Measurements from ENCODE around the gene SELENOH.

The SELENOH gene

DNA sequence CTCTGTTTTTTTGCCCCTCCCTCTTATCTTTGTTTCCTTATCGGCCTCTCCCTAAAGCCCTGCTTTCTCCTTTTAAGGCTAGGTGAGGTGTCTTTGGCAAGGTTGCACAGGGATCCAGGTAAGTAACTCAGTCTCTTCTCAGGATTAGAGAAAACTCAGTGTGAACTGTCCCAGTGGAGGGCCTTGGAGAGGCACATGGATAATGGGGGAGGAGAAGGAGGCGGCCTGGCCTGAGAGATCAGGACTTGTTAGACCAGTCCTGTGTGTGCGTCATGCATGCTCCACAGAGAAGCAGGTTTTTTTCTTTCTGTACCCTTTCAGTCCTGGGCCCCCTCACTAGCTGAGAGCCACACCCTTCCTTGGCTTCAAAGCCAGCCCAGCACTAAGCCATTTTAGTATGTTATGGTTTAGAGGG lies 40.2 kb downstream of the SELENOH start:
- DNase-seq (ENCODE audit: low read depth): no peak

DNA sequence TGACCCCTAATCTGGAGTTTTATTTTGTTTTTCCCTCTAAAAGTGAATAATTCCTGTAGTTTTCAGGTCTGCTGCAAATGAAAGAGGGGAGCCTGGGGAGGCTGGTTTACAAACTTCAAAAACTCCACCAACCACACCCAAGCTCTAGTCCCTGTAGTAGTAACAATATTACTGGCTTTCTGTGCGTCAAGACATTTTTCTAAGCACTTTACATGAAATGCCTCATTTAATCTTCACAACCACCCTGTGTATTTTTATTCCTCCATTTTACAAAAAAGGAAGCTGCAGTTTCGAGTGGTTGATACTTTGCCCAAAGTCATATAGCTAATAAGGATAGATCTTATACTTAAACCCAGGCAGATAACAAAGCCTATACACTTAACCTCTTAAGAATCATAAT lies 43.8 kb downstream of the SELENOH start:
- DNase-seq (ENCODE audit: low read depth): no peak

- no peak for DNase-seq (ENCODE audit: low read depth)
These were observed 45.1 kb downstream of the SELENOH start for GRCh38 chr11:57786436-57786835.

DNA sequence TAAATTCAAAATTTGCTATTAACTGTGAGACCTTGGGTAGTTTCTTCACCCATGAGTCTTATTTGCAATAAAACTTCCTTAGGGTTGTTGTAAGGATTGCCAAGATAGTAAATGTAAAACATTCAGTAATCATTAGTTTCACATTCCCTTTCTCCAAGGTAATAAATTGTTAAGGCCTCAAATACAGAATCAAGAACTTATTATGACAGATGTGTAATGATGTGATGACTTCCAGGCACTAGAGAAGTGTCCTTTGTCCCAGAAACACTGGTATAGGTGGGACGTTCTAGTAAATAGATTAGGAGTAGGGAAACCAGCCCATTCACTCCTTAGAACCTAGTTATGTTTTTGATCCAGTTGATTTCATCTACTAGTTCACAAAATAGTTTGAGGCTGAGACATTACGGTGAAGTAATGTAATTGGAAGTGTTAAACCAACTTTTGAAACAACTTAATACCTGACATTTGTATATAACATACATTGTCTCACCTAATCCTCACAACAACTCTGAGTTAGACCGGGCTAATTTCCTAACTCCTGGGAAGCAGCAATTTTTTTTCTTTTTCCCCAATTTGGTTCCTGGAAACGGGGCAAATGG lies 45.8 kb downstream of the SELENOH start:
- DNase-seq (ENCODE audit: low read depth): no peak

DNA sequence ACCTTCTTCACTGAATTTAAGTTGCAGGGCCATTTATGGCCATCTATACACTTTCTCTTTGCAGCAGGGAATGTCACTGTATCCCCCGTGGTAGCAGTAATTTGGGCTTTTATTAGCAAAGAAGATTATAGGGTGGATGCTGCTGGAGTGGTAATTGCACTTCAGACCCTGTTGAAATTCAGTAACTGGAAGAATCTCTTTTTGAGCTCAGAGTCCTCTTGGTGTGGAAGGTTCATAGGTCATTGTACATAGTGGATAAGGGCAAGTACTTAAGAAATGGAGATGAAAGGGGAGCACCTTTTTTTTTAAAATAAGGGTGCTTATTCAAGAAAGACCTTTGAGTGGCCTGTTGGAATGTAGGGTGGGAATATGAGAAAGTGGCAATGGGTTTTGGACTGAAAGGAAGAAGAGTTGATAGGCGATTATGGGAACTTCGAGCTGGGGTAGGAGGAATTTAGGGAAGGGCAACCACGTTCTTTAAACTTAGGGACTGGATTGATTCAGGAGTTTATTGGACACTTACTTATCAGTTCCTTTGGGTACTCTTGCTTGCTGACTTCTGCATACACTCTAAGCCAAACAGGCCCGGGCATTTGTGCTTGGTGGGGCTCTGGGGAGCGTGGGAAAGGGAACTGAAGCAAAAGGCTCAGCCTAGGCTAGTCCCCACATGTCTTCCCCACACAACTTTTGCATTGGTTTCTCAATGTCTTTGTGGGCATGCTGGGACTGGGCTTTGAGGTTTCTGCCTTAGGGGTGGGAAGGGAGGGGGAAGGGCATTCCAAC lies 46.8 kb downstream of the SELENOH start:
- no peak for DNase-seq (ENCODE audit: low read depth)

DNA sequence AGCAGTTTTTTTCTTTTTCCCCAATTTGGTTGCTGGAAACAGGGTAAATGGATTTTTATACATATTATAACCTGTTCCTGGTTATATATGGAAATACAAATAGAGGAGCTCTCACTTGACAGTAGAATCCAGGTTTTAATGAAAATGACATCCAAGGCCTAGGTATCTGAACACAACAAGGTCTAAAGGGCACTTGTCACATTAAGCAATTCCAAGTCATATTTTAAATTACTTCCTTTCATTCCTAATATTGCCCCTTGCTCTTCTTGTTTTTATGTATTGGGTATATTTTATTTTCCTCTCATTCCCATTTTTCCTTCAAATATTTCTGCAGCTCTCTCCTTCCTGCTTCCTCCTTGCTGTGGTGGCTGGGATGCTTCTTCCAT lies 47.4 kb downstream of the SELENOH start:
- no peak for DNase-seq (ENCODE audit: low read depth)

GRCh38 chr11:57791321-57792059 lies 50.2 kb downstream of the SELENOH start:
- no peak for DNase-seq (ENCODE audit: low read depth)

DNA sequence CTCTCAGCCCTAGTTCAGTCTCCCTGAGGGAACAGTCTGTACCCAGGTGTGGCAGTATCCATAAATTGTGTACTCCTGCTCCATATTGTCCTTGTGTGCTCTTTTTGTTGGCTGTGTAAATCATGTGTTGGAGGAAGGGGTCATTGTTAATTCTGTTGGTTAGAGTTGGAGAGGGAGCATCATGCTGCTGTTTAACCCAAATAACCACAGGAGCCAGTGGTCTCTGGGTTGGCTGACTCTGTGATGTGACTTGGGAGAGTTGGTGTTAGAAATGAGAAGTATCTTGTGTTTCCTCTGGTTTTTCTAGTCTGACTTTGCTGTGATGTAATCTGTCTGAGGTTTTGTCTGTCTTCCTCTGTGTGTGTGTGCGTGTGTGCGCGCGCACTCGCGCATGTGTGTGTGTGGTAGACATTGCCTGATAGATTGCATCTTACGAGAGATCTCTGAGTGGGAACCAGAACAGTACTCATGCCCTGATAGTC lies 50.8 kb downstream of the SELENOH start:
- no peak for DNase-seq (ENCODE audit: low read depth)

DNA sequence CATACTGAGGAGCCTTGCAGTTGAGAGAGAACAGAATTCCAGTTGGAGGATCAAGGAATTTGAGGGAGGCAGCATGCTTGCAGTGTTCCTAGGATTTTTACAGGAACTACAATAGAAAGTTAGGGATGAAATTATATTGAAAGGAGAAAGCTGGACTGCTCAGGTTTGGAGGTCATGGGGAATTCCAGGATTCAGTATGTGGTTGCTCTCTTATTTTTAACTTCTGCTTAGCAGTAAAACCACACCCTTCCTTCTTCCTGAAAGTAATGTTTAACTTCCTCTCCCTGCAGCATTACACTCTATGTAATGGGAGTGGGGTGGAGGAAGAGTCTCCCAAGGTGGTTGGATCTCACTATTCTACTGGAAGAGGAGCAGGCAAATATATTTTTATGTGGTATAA lies 51.6 kb downstream of the SELENOH start:
- no peak for DNase-seq (ENCODE audit: low read depth)

Data from HS-5 (cell line).